Nephron progenitor cell (in vitro differentiated cells): ENCODE data around the gene ESRRB.
A peak's percentile ranks its signal among the peaks of the same experiment; 100 is the strongest.

Source experiments
- DNase-seq: peaks from one replicate; pipeline ENCODE4 v3.0.0; 2021
- H3K27ac Mint-ChIP-seq: 2 replicates; pipeline ENCODE4 v1.8.0; 2021; ENCODE audit warnings: mild to moderate bottlenecking, moderate library complexity, mixed read lengths
- H3K27me3 Mint-ChIP-seq: 2 replicates; pipeline ENCODE4 v1.8.0; 2021; ENCODE audit warnings: mild to moderate bottlenecking, low read depth, mixed read lengths; ENCODE audit not compliant: poor library complexity
- H3K36me3 Mint-ChIP-seq: 2 replicates; pipeline ENCODE4 v1.8.0; 2021; ENCODE audit warnings: low read depth, mixed read lengths
- H3K4me1 Mint-ChIP-seq: 2 replicates; pipeline ENCODE4 v1.8.0; 2021; ENCODE audit warnings: mixed read lengths
- H3K4me3 Mint-ChIP-seq: 2 replicates; pipeline ENCODE4 v1.8.0; 2021; ENCODE audit warnings: mild to moderate bottlenecking, moderate library complexity, mixed read lengths
- H3K9me3 Mint-ChIP-seq: 2 replicates; pipeline ENCODE4 v1.8.0; 2021; ENCODE audit warnings: mild to moderate bottlenecking, moderate library complexity, mixed read lengths
- CTCF ChIP-seq: fragments of 200-600 bp; sonication (generic); IDR thresholded peaks from 2 replicates; pipeline ENCODE4 v1.5.0; 2021; ENCODE audit warnings: antibody characterized with exemption

ESRRB gene

GRCh38 chr14:76450476-76450875, 74.5 kb downstream of the ESRRB start:
- DNase-seq: no peak
- no peak for TF ChIP-seq CTCF
- no peak overlapping the region for H3K4me3 Mint-ChIP-seq
- peaks cover 42% of the 10 kb centered on the region for H3K4me1 Mint-ChIP-seq
- H3K36me3 Mint-ChIP-seq: no peaks in the 10 kb centered on the region
- no peaks in the 10 kb centered on the region for H3K9me3 Mint-ChIP-seq
- peak overlapping the region; percentile 59 for H3K27ac Mint-ChIP-seq
- H3K27me3 Mint-ChIP-seq: peaks cover 26% of the 10 kb centered on the region

GRCh38 chr14:76456200-76456599, 80.3 kb downstream of the ESRRB start:
- Mint-ChIP-seq H3K27ac (no peak overlapping the region), H3K4me1 (peaks cover 29% of the 10 kb centered on the region), H3K27me3 (peaks cover 7% of the 10 kb centered on the region), H3K9me3 (no peaks in the 10 kb centered on the region), H3K4me3 (no peak overlapping the region), H3K36me3 (no peaks in the 10 kb centered on the region)
- peak; percentile 65 for DNase-seq
- TF ChIP-seq CTCF: peak; percentile 56

GRCh38 chr14:76456891-76457586, 81.1 kb downstream of the ESRRB start:
- no peak for DNase-seq
- Mint-ChIP-seq H3K36me3 (no peaks in the 10 kb centered on the region), H3K9me3 (no peaks in the 10 kb centered on the region), H3K27me3 (peaks cover 7% of the 10 kb centered on the region), H3K4me3 (no peak overlapping the region), H3K27ac (no peak overlapping the region), H3K4me1 (peaks cover 29% of the 10 kb centered on the region)
- TF ChIP-seq CTCF: no peak

GRCh38 chr14:76457841-76458240, 81.9 kb downstream of the ESRRB start:
- no peak for TF ChIP-seq CTCF
- Mint-ChIP-seq H3K4me3 (no peak overlapping the region), H3K27me3 (peaks cover 7% of the 10 kb centered on the region), H3K36me3 (no peaks in the 10 kb centered on the region), H3K9me3 (no peaks in the 10 kb centered on the region), H3K4me1 (peaks cover 29% of the 10 kb centered on the region), H3K27ac (no peak overlapping the region)
- no peak for DNase-seq

- no peaks in the 10 kb centered on the region for H3K9me3 Mint-ChIP-seq
- H3K27me3 Mint-ChIP-seq: peaks cover 10% of the 10 kb centered on the region
- H3K4me1 Mint-ChIP-seq: peaks cover 41% of the 10 kb centered on the region
- DNase-seq: no peak
- H3K27ac Mint-ChIP-seq: no peak overlapping the region
- no peak for TF ChIP-seq CTCF
- no peaks in the 10 kb centered on the region for H3K36me3 Mint-ChIP-seq
- no peak overlapping the region for H3K4me3 Mint-ChIP-seq
Measured at GRCh38 chr14:76461886-76462285, 85.9 kb downstream of the ESRRB start.

- Mint-ChIP-seq H3K9me3 (no peaks in the 10 kb centered on the region), H3K27ac (no peak overlapping the region), H3K36me3 (no peaks in the 10 kb centered on the region), H3K4me1 (peaks cover 40% of the 10 kb centered on the region), H3K27me3 (peaks cover 10% of the 10 kb centered on the region), H3K4me3 (no peak overlapping the region)
- no peak for TF ChIP-seq CTCF
- DNase-seq: no peak
Measured at GRCh38 chr14:76462330-76462729, 86.4 kb downstream of the ESRRB start.
